ENCODE measurements around the gene CLCN1.

DNA sequence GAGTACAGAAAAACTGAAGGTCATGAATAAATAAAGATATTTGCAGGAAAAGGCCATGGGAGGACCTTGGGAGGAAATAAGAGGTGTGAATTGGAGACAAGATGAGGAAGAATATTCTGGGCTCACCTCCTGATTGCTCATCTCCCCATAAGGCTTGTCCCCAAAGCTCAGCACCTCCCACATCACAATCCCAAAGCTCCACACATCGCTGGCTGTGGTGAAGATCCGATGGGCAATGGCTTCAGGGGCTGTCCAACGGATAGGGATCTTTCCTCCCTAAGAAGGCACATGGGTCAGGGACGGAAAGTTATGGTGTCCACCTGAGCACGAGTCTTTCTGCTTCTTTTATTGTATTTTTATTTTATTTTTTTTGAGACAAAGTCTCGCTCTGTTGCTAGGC lies 78.2 kb downstream of the CLCN1 start:
- TF ChIP-seq, protein P1, sequence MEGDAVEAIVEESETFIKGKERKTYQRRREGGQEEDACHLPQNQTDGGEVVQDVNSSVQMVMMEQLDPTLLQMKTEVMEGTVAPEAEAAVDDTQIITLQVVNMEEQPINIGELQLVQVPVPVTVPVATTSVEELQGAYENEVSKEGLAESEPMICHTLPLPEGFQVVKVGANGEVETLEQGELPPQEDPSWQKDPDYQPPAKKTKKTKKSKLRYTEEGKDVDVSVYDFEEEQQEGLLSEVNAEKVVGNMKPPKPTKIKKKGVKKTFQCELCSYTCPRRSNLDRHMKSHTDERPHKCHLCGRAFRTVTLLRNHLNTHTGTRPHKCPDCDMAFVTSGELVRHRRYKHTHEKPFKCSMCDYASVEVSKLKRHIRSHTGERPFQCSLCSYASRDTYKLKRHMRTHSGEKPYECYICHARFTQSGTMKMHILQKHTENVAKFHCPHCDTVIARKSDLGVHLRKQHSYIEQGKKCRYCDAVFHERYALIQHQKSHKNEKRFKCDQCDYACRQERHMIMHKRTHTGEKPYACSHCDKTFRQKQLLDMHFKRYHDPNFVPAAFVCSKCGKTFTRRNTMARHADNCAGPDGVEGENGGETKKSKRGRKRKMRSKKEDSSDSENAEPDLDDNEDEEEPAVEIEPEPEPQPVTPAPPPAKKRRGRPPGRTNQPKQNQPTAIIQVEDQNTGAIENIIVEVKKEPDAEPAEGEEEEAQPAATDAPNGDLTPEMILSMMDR (IDR thresholded peaks at IDR 0.05; ENCODE audit: extremely low read depth in 1 of 2, insufficient read depth in 1 of 2, low read depth in 1 of 2, low read length in 2 of 2): no peak
- TF ChIP-seq MYC (IDR thresholded peaks at IDR 0.05; ENCODE audit: low read depth, low read length) (no peak), POLR2AphosphoS5 (IDR thresholded peaks at IDR 0.05; ENCODE audit: insufficient read depth, low read depth, low read length) (no peak), EZH2 (IDR thresholded peaks at IDR 0.05; ENCODE audit: borderline replicate concordance, low read depth, low read length, severe bottlenecking) (no peak), POLR2A (IDR thresholded peaks at IDR 0.05; ENCODE audit: low read depth, low read length) (peak; percentile 39), FOS (IDR thresholded peaks at IDR 0.05; ENCODE audit: borderline replicate concordance, insufficient read depth, low read length) (no peak), JUN (IDR thresholded peaks at IDR 0.05; ENCODE audit: borderline replicate concordance, insufficient read depth, insufficient read length, low read depth) (no peak), GATA2 (IDR thresholded peaks at IDR 0.05; ENCODE audit: insufficient read depth, insufficient read length, low read depth, low read length) (no peak)
- TF ChIP-seq, protein P2, sequence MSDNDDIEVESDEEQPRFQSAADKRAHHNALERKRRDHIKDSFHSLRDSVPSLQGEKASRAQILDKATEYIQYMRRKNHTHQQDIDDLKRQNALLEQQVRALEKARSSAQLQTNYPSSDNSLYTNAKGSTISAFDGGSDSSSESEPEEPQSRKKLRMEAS (IDR thresholded peaks at IDR 0.05; ENCODE audit: insufficient read depth, insufficient read length): no peak
